ENCODE results near the gene VMP1.

VMP1 gene

DNA sequence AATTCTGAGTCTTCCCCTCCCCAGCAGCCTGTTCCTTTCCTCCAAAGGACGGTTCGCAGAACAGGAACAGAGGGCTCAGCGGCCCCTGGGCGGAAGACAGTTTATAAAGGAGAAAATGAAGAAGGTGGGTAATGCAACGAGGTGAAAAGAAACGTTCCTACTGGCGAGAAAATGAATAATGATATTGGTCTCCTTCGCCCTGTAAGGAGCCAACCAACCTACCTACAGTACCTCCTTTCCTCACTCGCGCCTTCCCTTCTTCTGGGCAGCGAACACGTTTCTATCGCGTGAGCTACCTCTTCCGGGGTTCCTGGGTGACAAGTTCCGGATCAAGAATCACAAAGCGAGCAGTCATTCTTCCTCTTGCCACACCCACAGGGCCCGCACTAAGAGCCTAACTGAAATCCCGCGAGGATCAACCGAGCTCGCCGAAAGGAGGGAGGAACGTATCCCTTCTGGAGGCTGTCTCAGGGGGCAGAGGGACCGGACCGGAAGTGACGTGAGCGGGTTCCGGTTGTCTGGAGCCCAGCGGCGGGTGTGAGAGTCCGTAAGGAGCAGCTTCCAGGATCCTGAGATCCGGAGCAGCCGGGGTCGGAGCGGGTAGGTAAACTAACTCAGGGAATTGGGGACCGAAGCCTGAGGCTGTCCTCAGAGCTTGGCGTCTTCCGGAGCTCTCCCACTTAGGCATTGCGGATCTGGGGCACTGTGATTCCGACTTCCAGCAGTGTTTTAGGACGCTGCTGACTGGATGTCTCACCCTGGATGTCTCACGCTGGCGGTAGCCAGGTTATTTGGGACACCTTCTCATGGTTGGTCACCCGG is at the start of gene VMP1, which contains the start of gene PTRH2:
Gene VMP1, plus strand, starts transcription at position 506 of the 822 bp plus-strand sequence. CDS start 23,793 bp downstream, outside the sequence.
Gene PTRH2, minus strand, starts transcription at position 282 of the 822 bp plus-strand sequence. CDS start 9,452 bp downstream, outside the sequence.
- DNase-seq (ENCODE audit: low spot score) = peak; percentile 98

DNA sequence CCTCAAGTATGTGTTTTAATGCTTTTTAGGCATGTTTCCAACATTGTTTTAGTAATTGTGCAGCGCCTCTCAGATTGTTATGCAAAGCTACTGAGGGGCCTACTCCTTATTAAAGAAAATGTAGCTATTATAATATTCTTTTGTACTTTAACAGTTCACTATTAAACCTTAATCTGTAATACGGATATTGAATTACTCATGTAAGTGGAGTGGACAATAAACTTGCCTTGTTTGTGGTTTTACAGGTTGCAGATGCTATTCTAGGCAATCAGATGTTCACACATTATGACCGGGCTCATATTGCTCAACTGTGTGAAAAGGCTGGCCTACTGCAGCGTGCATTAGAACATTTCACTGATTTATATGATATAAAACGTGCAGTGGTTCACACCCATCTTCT is 41.2 kb upstream of the VMP1 start:
- no peak for DNase-seq (ENCODE audit: low spot score)

GRCh38 chr17:59668816-59669215 is 38.6 kb upstream of the VMP1 start:
- DNase-seq (ENCODE audit: low spot score) = no peak

GRCh38 chr17:59669411-59669810 is 38.0 kb upstream of the VMP1 start:
- no peak for DNase-seq (ENCODE audit: low spot score)

- DNase-seq (ENCODE audit: low spot score) = no peak
These were observed 37.5 kb upstream of the VMP1 start for GRCh38 chr17:59669944-59670343.

- DNase-seq (ENCODE audit: low spot score) = no peak
These were observed 36.1 kb upstream of the VMP1 start for GRCh38 chr17:59671386-59671785.

DNA sequence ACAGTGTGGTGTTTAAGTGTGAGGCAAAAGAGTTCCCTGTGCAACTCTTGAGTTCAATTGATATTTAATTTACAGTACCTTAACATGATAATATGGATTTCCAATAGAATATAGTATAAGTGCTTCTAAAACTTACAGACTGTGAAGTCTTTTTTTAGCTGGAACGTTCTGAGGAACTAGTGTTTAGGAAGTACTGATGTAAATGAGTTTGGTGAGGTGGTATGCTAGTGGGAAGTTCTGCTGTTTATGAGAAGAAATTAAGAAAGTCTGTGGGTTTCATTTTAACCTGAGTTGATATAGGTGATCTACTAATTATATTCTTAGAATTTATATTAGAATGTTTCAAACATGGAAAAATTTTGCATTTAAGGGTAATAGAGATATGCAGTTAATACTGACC is 32.2 kb upstream of the VMP1 start:
- no peak for DNase-seq (ENCODE audit: low spot score)

DNA sequence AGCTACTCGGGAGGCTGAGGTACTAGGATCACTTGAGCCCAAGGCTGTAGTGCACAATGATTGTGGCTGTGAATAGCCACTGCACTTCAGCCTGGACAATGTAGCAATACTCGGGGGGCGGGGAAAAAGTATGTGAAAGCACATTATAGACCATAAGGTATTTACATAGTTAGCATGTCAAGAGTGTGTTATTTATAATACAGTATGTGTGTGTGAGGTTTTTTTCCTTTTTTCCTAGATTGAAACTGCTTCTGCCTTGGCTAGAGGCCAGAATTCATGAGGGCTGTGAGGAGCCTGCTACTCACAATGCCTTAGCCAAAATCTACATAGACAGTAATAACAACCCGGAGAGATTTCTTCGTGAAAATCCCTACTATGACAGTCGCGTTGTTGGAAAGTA is 30.7 kb upstream of the VMP1 start:
- DNase-seq (ENCODE audit: low spot score) = no peak

DNA sequence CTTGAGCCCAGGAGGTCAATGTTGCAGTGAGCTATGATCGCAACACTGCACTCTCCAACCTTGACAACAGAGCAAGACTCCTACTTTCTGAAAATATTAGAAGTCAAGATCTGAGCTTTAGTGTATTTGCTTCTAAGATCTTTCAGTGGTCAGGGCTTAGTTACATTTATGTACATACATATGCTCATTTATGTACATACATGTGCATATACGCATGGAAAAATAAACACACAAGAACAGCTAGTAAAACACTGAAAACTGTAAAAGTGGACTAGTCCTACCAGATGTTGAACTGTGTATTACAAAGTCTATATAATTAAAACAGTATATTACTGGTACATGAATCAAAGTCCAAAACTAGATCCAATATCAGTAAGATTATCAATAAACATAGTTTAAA is 28.5 kb upstream of the VMP1 start:
- DNase-seq (ENCODE audit: low spot score) = no peak

GRCh38 chr17:59680314-59680713 is 27.1 kb upstream of the VMP1 start:
- DNase-seq (ENCODE audit: low spot score) = no peak

- DNase-seq (ENCODE audit: low spot score) = no peak
These were observed 24.2 kb upstream of the VMP1 start for GRCh38 chr17:59683283-59683682.

GRCh38 chr17:59684967-59685366 is 22.5 kb upstream of the VMP1 start:
- DNase-seq (ENCODE audit: low spot score) = no peak

- no peak for DNase-seq (ENCODE audit: low spot score)
These were observed 19.4 kb upstream of the VMP1 start for GRCh38 chr17:59688008-59688407.

DNA sequence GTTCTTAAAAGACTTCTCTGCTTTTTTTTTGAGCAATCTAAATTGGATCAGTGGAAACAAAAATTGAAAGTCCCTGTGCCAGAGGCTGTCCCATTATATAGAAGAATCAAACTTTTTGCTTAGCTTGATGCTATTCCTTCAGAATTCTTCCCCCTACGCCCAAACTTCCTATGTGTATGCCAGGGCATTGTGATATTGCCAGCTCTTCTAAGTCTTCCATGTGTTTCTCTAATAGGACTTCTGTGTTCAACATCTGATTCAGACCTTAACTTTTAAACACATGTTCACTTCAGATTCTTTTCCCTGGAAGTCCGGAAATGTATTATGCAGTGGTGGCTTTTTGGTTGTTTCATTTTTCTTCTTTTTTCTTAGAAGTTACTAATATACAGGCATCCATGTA is 19.0 kb upstream of the VMP1 start:
- DNase-seq (ENCODE audit: low spot score) = no peak

- no peak for DNase-seq (ENCODE audit: low spot score)
These were observed 13.9 kb upstream of the VMP1 start for GRCh38 chr17:59693582-59693981.

DNA sequence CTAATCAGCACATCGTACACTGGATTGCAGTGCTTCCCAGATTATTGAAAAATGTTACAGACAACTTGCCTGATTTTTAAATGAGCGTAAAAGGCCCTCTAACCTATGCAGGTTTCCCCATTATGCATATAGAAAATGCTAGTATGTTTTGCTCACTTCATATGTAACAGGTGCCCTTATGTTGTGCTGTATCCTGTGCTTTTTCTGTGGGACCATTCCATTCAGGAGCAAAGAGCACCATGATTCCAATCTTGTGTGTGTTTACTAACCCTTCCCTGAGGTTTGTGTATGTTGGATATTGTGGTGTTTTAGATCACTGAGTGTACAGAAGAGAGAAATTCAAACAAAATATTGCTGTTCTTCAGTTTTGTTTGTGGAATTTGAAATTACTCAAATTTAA is 13.1 kb upstream of the VMP1 start:
- DNase-seq (ENCODE audit: low spot score) = no peak

GRCh38 chr17:59695945-59696681 is 11.3 kb upstream of the VMP1 start:
- no peak for DNase-seq (ENCODE audit: low spot score)

GRCh38 chr17:59696682-59697277 is 10.7 kb upstream of the VMP1 start:
- no peak for DNase-seq (ENCODE audit: low spot score)

DNA sequence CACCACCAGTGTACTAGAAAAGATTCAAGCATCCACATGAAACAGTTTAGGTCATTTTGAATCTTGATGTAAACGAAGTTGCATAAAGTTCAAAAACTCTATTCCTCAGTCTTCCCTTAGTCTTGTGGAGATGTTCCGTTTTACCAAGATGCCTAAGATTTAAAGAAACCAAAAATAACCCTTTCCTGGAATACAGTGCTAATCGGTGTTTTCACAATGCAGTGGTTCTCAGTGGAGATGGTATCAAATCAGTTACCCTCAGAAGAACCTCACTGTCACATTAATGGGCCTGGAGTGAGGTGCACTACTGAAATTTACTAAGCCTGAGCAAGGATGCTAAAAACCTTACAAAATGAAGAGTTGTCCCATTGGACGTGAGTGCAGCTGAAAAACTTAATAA is 9.3 kb upstream of the VMP1 start:
- DNase-seq (ENCODE audit: low spot score) = no peak

- no peak for DNase-seq (ENCODE audit: low spot score)
These were observed 8.2 kb upstream of the VMP1 start for GRCh38 chr17:59699218-59699617.

DNA sequence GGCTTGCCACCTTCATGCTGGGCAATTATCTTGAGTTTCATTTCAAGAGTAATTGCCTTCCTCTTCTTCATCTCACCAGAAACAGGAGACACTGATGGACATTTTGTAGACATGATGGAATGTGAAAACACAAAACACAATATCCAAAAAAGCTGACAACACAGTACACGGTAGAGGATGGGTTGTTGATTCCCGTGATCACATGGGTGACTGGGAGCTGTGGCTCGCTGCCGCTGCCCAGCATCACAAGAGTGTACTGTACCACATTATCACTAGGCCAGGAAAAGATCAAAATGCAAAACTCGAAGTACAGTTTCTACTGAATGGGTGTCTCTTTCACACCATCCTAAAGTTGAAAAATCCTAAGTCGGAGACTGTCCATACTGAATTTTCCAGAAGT is 7.7 kb upstream of the VMP1 start:
- no peak for DNase-seq (ENCODE audit: low spot score)

GRCh38 chr17:59702304-59702703 is 5.2 kb upstream of the VMP1 start:
- DNase-seq (ENCODE audit: low spot score) = no peak

- DNase-seq (ENCODE audit: low spot score) = no peak
These were observed 547 bp downstream of the VMP1 start for GRCh38 chr17:59707971-59708430.
